ENCODE results near the gene CLEC11A. TPM values are rescaled to one million over a fixed set of nuclear protein-coding genes. Genes with fewer than 3 reads are reported as not detected.
"Not testable (repeated sequence)": the region's sequence is repeated elsewhere in the genome, so short reads cannot be mapped to it uniquely, and the experiment has no call there.

CLEC11A gene
- total and polyA plus RNA-seq, 2 of the 8 experiments (the other 6 are each of a cell fraction or from before 2014, with no cell fraction given), result 4.3 to 17.4 TPM

GRCh38 chr19:50761501-50761900 lies 38.3 kb downstream of the CLEC11A start:
- not testable (repeated sequence) for H3K27me3 ChIP-seq (replicated peaks in 1 of 4; ENCODE audit: control insufficient read depth in 3 of 4, extremely low read depth in 1 of 4, insufficient read depth in 3 of 4, low read length in 3 of 4); H3K18ac ChIP-seq (ENCODE audit: extremely low read depth, low read length); H3K4ac ChIP-seq (replicated peaks; ENCODE audit: insufficient read length, low read depth, low read length); H3K36me3 ChIP-seq (ENCODE audit: control insufficient read depth in 2 of 4, insufficient read depth in 4 of 4, low read length in 3 of 4); H2BK15ac ChIP-seq (ENCODE audit: low read length); DNase-seq (ENCODE audit: low read depth in 1 of 2, low spot score in 2 of 2); H2AK5ac ChIP-seq (ENCODE audit: low read depth, low read length); H3K9me3 ChIP-seq (ENCODE audit: insufficient read depth in 2 of 2, low read depth in 1 of 2, low read length in 1 of 2); H4K20me1 ChIP-seq (replicated peaks in 1 of 2; ENCODE audit: control insufficient read depth in 1 of 2, insufficient read depth in 2 of 2, low read length in 2 of 2); FAIRE-seq; H3K23ac ChIP-seq (ENCODE audit: insufficient read length); H3K79me2 ChIP-seq (ENCODE audit: control insufficient read depth in 1 of 2, insufficient read depth in 2 of 2, low read length in 2 of 2); H4K91ac ChIP-seq (replicated peaks; ENCODE audit: insufficient read length, low read length); H2BK20ac ChIP-seq (ENCODE audit: low read length); H3K27ac ChIP-seq (ENCODE audit: low read depth, low read length); H3K4me2 ChIP-seq (ENCODE audit: insufficient read depth in 1 of 2, low read depth in 2 of 2, low read length in 2 of 2); H3K9ac ChIP-seq (replicated peaks in 1 of 4; ENCODE audit: extremely low read depth in 1 of 4, low read depth in 3 of 4, low read length in 3 of 4); H3K4me3 ChIP-seq (ENCODE audit: extremely low read depth in 1 of 4, insufficient read depth in 2 of 4, low read depth in 3 of 4, low read length in 4 of 4); H3K4me1 ChIP-seq (replicated peaks in 1 of 4; ENCODE audit: control insufficient read depth in 3 of 4, insufficient read depth in 4 of 4, low read length in 3 of 4); H3K79me1 ChIP-seq (ENCODE audit: low read depth, low read length); H4K8ac ChIP-seq (ENCODE audit: extremely low read depth, insufficient read depth, low read length); H2AFZ ChIP-seq (ENCODE audit: low read length); H3K23me2 ChIP-seq (ENCODE audit: low read depth, low read length); H4K5ac ChIP-seq (ENCODE audit: insufficient read length, low read depth, low read length); H2BK12ac ChIP-seq (ENCODE audit: low read depth, low read length); H3K14ac ChIP-seq (ENCODE audit: insufficient read length); H2BK5ac ChIP-seq (ENCODE audit: low read depth, low read length); H3K56ac ChIP-seq (replicated peaks; ENCODE audit: insufficient read length, low read depth, low read length); H2BK120ac ChIP-seq (replicated peaks; ENCODE audit: low read depth, low read length)
- POLR2A ChIA-PET (ENCODE audit: partially characterized antibody), result interaction anchor here (0.6 to 1.2 kb wide), 2 partner anchors 43 to 793 kb away, joined by 3 to 6 read pairs; no protein-coding TSS in a partner anchor
- CTCF ChIA-PET (ENCODE audit: partially characterized antibody), result interaction anchor here (1.1 kb wide), 1 partner anchor 10 kb away, joined by 3 read pairs; no protein-coding TSS in a partner anchor
- 64% methylated on average over 3 of the region's 3 CpGs; no CpG with 5 or more reads in 1 of the 2 experiments for WGBS, 2 experiments (ENCODE audit: extremely low coverage in 1 of 2, insufficient coverage in 1 of 2, insufficient read length in 1 of 2, insufficient replicate concordance in 2 of 2, low coverage in 1 of 2, low lambda C conversion rate in 2 of 2, missing lambda C conversion rate in 1 of 2)

GRCh38 chr19:50763521-50763920 lies 40.4 kb downstream of the CLEC11A start:
- H2BK15ac ChIP-seq (ENCODE audit: low read length); H4K91ac ChIP-seq (replicated peaks; ENCODE audit: insufficient read length, low read length); H3K18ac ChIP-seq (ENCODE audit: extremely low read depth, low read length); H3K9me3 ChIP-seq (ENCODE audit: insufficient read depth in 2 of 2, low read depth in 1 of 2, low read length in 1 of 2); H2BK12ac ChIP-seq (ENCODE audit: low read depth, low read length); H3K4me1 ChIP-seq (replicated peaks in 1 of 4; ENCODE audit: control insufficient read depth in 3 of 4, insufficient read depth in 4 of 4, low read length in 3 of 4); H2BK120ac ChIP-seq (replicated peaks; ENCODE audit: low read depth, low read length); H3K27ac ChIP-seq (ENCODE audit: low read depth, low read length); H3K4ac ChIP-seq (replicated peaks; ENCODE audit: insufficient read length, low read depth, low read length); H2BK5ac ChIP-seq (ENCODE audit: low read depth, low read length); H3K9ac ChIP-seq (replicated peaks in 1 of 4; ENCODE audit: extremely low read depth in 1 of 4, low read depth in 3 of 4, low read length in 3 of 4); H4K8ac ChIP-seq (ENCODE audit: extremely low read depth, insufficient read depth, low read length); H3K56ac ChIP-seq (replicated peaks; ENCODE audit: insufficient read length, low read depth, low read length); H3K14ac ChIP-seq (ENCODE audit: insufficient read length); H3K23me2 ChIP-seq (ENCODE audit: low read depth, low read length); H3K4me3 ChIP-seq (ENCODE audit: extremely low read depth in 1 of 4, insufficient read depth in 2 of 4, low read depth in 3 of 4, low read length in 4 of 4); FAIRE-seq; H3K79me1 ChIP-seq (ENCODE audit: low read depth, low read length); H2AK5ac ChIP-seq (ENCODE audit: low read depth, low read length); H3K36me3 ChIP-seq (ENCODE audit: control insufficient read depth in 2 of 4, insufficient read depth in 4 of 4, low read length in 3 of 4); H3K27me3 ChIP-seq (replicated peaks in 1 of 4; ENCODE audit: control insufficient read depth in 3 of 4, extremely low read depth in 1 of 4, insufficient read depth in 3 of 4, low read length in 3 of 4); H3K79me2 ChIP-seq (ENCODE audit: control insufficient read depth in 1 of 2, insufficient read depth in 2 of 2, low read length in 2 of 2); H4K20me1 ChIP-seq (replicated peaks in 1 of 2; ENCODE audit: control insufficient read depth in 1 of 2, insufficient read depth in 2 of 2, low read length in 2 of 2); H2AFZ ChIP-seq (ENCODE audit: low read length); H3K4me2 ChIP-seq (ENCODE audit: insufficient read depth in 1 of 2, low read depth in 2 of 2, low read length in 2 of 2); H4K5ac ChIP-seq (ENCODE audit: insufficient read length, low read depth, low read length); H2BK20ac ChIP-seq (ENCODE audit: low read length); H3K23ac ChIP-seq (ENCODE audit: insufficient read length); DNase-seq (ENCODE audit: low read depth in 1 of 2, low spot score in 2 of 2): not testable (repeated sequence)
- POLR2A ChIA-PET (ENCODE audit: partially characterized antibody), result interaction anchor here (0.8 kb wide), 1 partner anchor 32 kb away, joined by 3 read pairs; no protein-coding TSS in a partner anchor
- WGBS, 2 experiments (ENCODE audit: extremely low coverage in 1 of 2, insufficient coverage in 1 of 2, insufficient read length in 1 of 2, insufficient replicate concordance in 2 of 2, low coverage in 1 of 2, low lambda C conversion rate in 2 of 2, missing lambda C conversion rate in 1 of 2), result 92% methylated on average over 7 of the region's 13 CpGs; no CpG with 5 or more reads in 1 of the 2 experiments
- CTCF ChIA-PET (ENCODE audit: partially characterized antibody), result interaction anchor here (1.4 kb wide), 1 partner anchor 40 kb away, joined by 3 read pairs; the partner anchor contains the start of gene CLEC11A
